GM20000 (cell line): ENCODE measurements around the gene C17orf113.
A peak's percentile ranks its signal among the peaks of the same experiment; 100 is the strongest.

Source experiments
- DNase-seq: peaks from one replicate; pipeline ENCODE4 v3.0.0; 2012; ENCODE audit warnings: low spot score
- TF ChIP-seq, protein P1 (sequence below): IDR thresholded peaks from 2 replicates; pipeline ENCODE4 v1.5.1; 2012; ENCODE audit warnings: mild to moderate bottlenecking, control low read depth; ENCODE audit errors: extremely low read depth, missing control alignments

The C17orf113 gene

DNA sequence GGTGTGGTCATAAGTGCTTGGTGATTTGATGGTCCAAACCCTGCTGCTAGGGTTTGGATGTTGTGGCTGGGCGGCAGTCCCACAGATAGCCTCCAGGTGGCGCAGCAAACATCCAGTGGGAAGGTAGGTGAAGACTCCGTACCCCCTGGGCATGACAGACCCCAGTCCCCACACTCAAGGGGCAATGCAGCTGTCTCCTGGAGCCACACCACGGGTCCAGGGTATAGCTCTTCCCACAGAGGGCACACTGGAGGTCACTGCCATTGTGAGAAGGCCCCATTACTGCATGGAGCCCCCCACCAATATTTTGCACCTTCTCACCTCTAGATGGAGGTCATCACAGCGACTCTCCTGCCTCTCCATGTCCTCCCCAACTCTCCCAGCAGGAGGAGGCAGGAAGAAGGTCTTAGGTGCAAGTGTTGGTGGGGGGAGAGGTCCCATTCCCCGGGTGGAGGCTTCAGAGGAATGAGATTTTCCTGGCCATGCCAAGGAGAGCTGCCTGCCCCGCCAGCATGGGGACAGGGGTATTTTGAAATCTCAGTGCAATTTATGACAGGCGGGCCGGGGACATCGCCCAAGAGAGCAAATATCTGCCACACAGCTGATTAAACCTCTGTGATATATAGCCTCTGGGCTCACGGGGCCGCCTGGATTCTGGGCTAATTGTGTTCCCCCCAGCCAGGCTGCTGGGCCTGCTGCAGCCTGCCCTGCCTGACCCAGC is 17.1 kb upstream of the C17orf113 start:
- TF ChIP-seq, protein P1, sequence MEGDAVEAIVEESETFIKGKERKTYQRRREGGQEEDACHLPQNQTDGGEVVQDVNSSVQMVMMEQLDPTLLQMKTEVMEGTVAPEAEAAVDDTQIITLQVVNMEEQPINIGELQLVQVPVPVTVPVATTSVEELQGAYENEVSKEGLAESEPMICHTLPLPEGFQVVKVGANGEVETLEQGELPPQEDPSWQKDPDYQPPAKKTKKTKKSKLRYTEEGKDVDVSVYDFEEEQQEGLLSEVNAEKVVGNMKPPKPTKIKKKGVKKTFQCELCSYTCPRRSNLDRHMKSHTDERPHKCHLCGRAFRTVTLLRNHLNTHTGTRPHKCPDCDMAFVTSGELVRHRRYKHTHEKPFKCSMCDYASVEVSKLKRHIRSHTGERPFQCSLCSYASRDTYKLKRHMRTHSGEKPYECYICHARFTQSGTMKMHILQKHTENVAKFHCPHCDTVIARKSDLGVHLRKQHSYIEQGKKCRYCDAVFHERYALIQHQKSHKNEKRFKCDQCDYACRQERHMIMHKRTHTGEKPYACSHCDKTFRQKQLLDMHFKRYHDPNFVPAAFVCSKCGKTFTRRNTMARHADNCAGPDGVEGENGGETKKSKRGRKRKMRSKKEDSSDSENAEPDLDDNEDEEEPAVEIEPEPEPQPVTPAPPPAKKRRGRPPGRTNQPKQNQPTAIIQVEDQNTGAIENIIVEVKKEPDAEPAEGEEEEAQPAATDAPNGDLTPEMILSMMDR: peak; percentile 79
- DNase-seq: peak; percentile 79

DNA sequence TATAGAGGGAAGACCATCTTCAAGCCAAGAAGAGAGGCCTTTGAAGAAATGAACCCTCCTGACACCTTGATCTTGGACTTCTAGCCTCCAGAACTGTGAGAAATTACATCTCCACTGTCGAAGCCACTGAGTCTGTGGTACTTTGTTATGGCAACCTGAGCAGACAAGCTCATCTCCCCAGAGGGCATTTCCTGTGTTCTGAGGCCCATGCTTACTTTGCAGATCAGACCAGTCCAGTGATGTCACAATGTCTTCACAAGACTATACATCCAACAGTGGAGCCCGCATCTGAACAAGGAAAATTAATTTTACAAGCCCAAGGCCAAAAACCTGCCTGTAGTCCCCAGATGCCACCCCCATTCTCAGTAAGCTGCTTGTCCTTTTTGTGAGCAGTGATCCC is 14.8 kb upstream of the C17orf113 start:
- TF ChIP-seq, protein P1: no peak
- no peak for DNase-seq

DNA sequence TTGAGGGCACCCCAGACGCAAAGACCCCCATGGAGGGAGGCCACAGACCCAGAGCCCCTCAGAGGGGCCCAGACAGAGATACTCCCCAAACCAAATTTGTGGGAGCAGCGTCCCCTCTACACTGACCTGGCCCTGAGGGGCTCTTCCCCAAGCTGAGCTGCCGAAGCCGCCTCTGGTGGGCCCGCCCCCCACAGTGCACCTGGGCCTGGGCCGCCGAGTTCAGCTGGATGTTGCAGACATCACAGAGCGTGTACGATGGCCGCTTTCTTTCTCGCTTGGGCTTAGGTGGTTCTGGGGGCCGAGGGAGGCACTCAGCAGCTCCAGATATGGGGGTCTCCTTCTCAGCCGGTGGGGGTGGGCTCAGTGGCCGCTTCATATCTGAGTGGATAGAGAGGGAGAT is 12.3 kb upstream of the C17orf113 start:
- TF ChIP-seq, protein P1: no peak

DNA sequence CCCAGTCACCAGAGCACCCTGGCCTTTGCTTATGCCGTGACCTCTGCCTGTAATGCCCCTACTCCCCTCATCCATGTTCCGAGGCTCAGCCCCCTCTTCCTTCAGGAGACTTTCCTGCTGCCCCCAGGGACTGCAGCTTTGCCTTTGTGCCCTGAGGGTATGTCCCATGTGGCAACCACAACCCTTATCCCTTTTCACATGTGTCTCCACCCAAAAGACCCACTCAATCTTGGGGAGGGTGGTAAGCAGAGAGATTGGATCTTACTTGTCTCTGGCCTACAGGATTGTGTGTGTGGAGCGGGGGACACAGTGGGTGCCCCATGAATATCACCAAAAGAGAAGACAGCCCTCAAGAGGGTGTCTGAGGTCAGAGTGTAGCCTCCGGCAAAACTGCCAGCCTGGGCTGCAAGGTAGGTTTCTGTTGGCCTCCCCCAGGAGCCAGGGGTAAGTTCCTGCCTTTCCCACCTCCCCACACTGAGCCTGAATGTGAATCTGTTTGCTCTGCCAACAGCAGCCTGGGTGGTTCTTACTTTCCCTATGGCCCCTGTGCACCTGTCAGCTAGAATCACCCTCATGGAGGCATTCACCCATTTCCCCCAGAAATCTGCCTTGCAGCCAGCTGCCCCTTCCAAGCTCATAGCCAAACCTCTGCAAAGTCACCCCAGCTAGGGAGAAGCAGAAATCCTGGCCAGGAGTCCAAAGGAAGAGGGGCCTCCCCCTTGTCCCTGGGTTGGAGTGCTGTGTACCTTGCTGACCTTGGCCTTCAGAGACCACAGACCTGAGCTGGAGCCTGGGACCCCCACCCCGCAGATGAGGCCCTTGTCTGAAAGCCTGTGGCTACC is 11.5 kb upstream of the C17orf113 start:
- TF ChIP-seq, protein P1: no peak
- no peak for DNase-seq

More for the DNA sequence above, 12.3 kb upstream of the C17orf113 start:
- DNase-seq: no peak

DNA sequence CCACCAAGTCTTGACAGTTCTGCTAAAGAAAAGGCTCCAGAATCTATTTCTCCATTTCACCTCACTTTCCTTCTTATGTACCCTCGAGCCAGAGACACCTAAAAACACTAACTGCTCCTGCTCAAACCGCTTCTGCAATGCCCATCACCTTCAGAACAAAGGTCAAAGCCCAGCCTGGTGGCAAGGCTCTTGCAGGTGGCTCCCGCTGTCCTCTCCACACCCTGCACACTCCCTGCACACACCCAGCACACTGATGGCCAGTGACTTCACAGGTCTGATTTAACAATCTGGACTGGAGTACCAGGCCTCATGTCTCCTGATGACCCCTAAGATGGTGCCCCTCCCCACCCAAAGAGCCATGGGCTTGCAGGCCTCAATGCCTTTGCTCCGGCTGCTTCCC is 9.8 kb upstream of the C17orf113 start:
- TF ChIP-seq, protein P1: no peak
- DNase-seq: no peak

DNA sequence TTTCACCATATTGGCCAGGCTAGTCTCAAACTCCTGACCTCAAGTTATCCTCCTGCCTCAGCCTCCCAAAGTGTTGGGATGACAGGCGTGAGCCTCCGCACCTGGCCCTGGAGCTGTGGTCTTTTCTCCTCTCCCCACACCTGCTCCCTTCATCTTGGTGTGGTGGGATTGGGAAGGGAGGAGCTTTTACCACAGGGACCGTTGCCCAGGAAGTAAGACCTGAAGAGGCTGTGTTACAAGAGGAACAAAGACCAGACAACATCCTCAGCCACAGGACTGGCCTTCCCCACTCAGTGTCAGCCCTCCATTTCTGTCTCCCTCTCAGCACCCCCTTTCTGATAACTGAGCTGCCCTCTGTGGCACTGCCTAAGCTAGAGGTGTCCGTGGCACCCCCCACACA is 9.4 kb upstream of the C17orf113 start:
- TF ChIP-seq, protein P1: no peak
- DNase-seq: no peak

DNA sequence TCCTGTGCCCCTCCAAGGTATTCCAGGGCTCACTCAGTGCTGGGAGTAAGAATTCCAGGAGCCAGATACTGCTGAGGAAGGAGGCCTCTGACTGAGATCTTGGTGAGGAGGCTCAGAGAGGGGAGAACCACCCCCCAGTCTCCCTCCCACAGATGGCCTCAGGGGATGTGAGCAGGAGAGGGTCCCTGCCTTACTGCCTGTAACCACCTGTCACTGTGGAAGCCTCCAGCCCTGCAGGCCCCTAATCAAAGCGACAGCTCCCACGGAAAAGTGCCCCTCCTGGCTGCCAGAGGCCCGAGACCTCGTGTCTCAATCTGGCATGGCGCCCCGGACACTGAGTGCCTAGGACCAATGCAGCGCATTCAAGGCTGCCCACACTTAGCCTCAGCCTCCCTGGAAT is 7.7 kb upstream of the C17orf113 start:
- no peak for DNase-seq
- TF ChIP-seq, protein P1: no peak
